HCT116 (cell line): ENCODE measurements around the gene DOHH. TPM values are rescaled to one million over a fixed set of nuclear protein-coding genes. Genes with fewer than 3 reads are reported as not detected.

ENCODE experiments used
- ATAC-seq: fragments of 200-7000 bp; cut with Tn5 transposase; 2 replicates; pipeline ENCODE4 v1.9.1; 2020; ENCODE audit warnings: mild to moderate bottlenecking, moderate library complexity
- BruUV-seq: library from RNA; stranded (reverse); fragments of 400-500 nt; replicated peaks from 2 replicates; lab custom pipeline; 2021; lab: Mats Ljungman, UMichigan
- CTCF ChIA-PET: fragments of 300-600 bp; sonication (Branson Sonifier 250); formaldehyde crosslinking; loops from one replicate; lab custom pipeline; 2021; ENCODE audit warnings: antibody characterized with exemption; lab: Charles Lee
- POLR2A ChIA-PET: fragments of 300-600, 350-600 bp; sonication (Branson Sonifier 250); formaldehyde crosslinking; loops from one replicate; lab custom pipeline; 2021; ENCODE audit warnings: antibody characterized with exemption; lab: Charles Lee
- RAD21 ChIA-PET, 2 experiments: fragments of 300-600 bp; sonication (Branson Sonifier 250); formaldehyde crosslinking; loops; one replicate each; lab custom pipeline; 2023; ENCODE audit warnings: low total read pairs in 2 of 2; ENCODE audit not compliant: uncharacterized antibody in 2 of 2, unreplicated experiment in 2 of 2, low non-redundant PET in 1 of 2; lab: Charles Lee
- DNase-seq: peaks from one replicate; pipeline ENCODE4 v3.0.0-alpha.2; 2010; ENCODE audit warnings: low read depth, low spot score
- H2AFZ ChIP-seq: fragments of 200-600 bp; shearing (Covaris generic), sonication (generic); 2 replicates; pipeline ENCODE4 v1.6.1; 2017; ENCODE audit warnings: low read depth, mixed run types, mixed read lengths, antibody characterized with exemption, low read length; ENCODE audit not compliant: poor library complexity, severe bottlenecking
- H3K27ac ChIP-seq: 2 replicates; pipeline ENCODE4 v1.5.1; 2012; ENCODE audit warnings: low read depth, low read length
- H3K27me3 ChIP-seq: fragments of 200-600 bp; sonication (generic); 2 replicates; pipeline ENCODE4 v1.6.1; 2016; ENCODE audit warnings: mixed run types, low read length, mixed read lengths; ENCODE audit not compliant: insufficient read depth
- H3K36me3 ChIP-seq, 2 experiments: fragments of 200-500 bp in 1 of 2; fragments of 200-600 bp in 1 of 2; sonication (Bioruptor generic) in 1 of 2; sonication (generic) in 1 of 2; 2 replicates each; pipeline versions ENCODE4 v1.5.1 to v1.6.1; 2014 to 2016; ENCODE audit warnings: low read length in 2 of 2, inconsistent platforms in 1 of 2, mixed read lengths in 1 of 2, mixed run types in 1 of 2; ENCODE audit not compliant: insufficient read depth in 2 of 2, control insufficient read depth in 1 of 2
- H3K4me1 ChIP-seq, 2 experiments: fragments of 200-600 bp in 1 of 2; sonication (generic) in 1 of 2; 2 replicates each; pipeline versions ENCODE4 v1.5.1 to v1.6.1; 2012 to 2017; ENCODE audit warnings: low read length in 2 of 2, inconsistent platforms in 1 of 2, mild to moderate bottlenecking in 1 of 2, mixed read lengths in 1 of 2, mixed run types in 1 of 2, moderate library complexity in 1 of 2; ENCODE audit not compliant: insufficient read depth in 2 of 2, control insufficient read depth in 1 of 2
- H3K4me2 ChIP-seq: fragments of 200-600 bp; sonication (generic); 2 replicates; pipeline ENCODE4 v1.6.1; 2017; ENCODE audit warnings: mixed run types, low read length, mixed read lengths
- H3K4me3 ChIP-seq, 2 experiments: fragments of 200-600 bp in 1 of 2; sonication (generic) in 1 of 2; replicated peaks in 1 of 2; 2 replicates each; pipeline ENCODE4 v1.5.1; 2011 to 2016; ENCODE audit warnings: low read length in 2 of 2, control low read depth in 1 of 2, low read depth in 1 of 2, mild to moderate bottlenecking in 1 of 2, mixed read lengths in 1 of 2, mixed run types in 1 of 2
- H3K79me2 ChIP-seq: fragments of 200-600 bp; sonication (generic); 2 replicates; pipeline ENCODE4 v1.6.1; 2017; ENCODE audit warnings: mild to moderate bottlenecking, mixed run types, low read length, moderate library complexity, mixed read lengths; ENCODE audit not compliant: insufficient read depth
- H3K9ac ChIP-seq: fragments of 200-600 bp; sonication (generic); 2 replicates; pipeline ENCODE4 v1.6.1; 2016; ENCODE audit warnings: low read length, mixed read lengths
- H3K9me2 ChIP-seq: fragments of 200-600 bp; sonication (generic), shearing (Covaris generic); 2 replicates; pipeline ENCODE4 v1.6.1; 2017; ENCODE audit warnings: mixed run types, mild to moderate bottlenecking, moderate library complexity; ENCODE audit not compliant: insufficient read depth
- H3K9me3 ChIP-seq, 2 experiments: fragments of 200-500 bp in 1 of 2; fragments of 200-600 bp in 1 of 2; sonication (Bioruptor generic) in 1 of 2; sonication (generic) in 1 of 2; 2 replicates each; pipeline ENCODE4 v1.6.1; 2014 to 2017; ENCODE audit warnings: low read length in 2 of 2, mixed read lengths in 2 of 2, inconsistent platforms in 1 of 2, low read depth in 1 of 2, mild to moderate bottlenecking in 1 of 2, mixed run types in 1 of 2, moderate library complexity in 1 of 2; ENCODE audit not compliant: control insufficient read depth in 1 of 2, insufficient read depth in 1 of 2
- H4K20me1 ChIP-seq: fragments of 200-600 bp; sonication (generic), shearing (Covaris generic); 2 replicates; pipeline ENCODE4 v1.6.1; 2017; ENCODE audit warnings: mixed run types, mild to moderate bottlenecking, moderate library complexity; ENCODE audit not compliant: insufficient read depth
- ATF3 ChIP-seq: IDR thresholded peaks from 2 replicates; pipeline ENCODE4 v1.6.1; 2012
- CBX3 ChIP-seq: IDR thresholded peaks from 2 replicates; pipeline ENCODE4 v1.6.1; 2012; ENCODE audit warnings: low read depth
- CTCF ChIP-seq, 3 experiments: fragments of 200-600 bp in 1 of 3; sonication (generic) in 1 of 3; IDR thresholded peaks in 2 of 3; conservative IDR thresholded peaks in 1 of 3; 2 replicates each; pipeline ENCODE4 v1.5.1; 2012 to 2017; ENCODE audit warnings: low read depth in 2 of 3, low read length in 2 of 3, antibody characterized with exemption in 1 of 3, borderline replicate concordance in 1 of 3, control low read depth in 1 of 3, mild to moderate bottlenecking in 1 of 3, mixed read lengths in 1 of 3, mixed run types in 1 of 3, moderate library complexity in 1 of 3; ENCODE audit not compliant: insufficient read depth in 1 of 3
- ELF1 ChIP-seq: IDR thresholded peaks from 2 replicates; pipeline ENCODE4 v1.6.1; 2012; ENCODE audit warnings: low read depth, borderline replicate concordance
- EZH2phosphoT487 ChIP-seq: fragments of 200-600 bp; IDR thresholded peaks from 2 replicates; pipeline ENCODE4 v1.6.1; 2018; ENCODE audit warnings: antibody characterized with exemption, borderline replicate concordance
- FOSL1 ChIP-seq: IDR thresholded peaks from 2 replicates; pipeline ENCODE4 v1.6.1; 2012; ENCODE audit warnings: low read depth
- POLR2A ChIP-seq: IDR thresholded peaks from 2 replicates; pipeline ENCODE4 v1.7.0; 2011; ENCODE audit warnings: borderline replicate concordance; ENCODE audit not compliant: insufficient read depth, insufficient read length; ENCODE audit errors: extremely low read depth
- POLR2AphosphoS5 ChIP-seq: IDR thresholded peaks from 2 replicates; pipeline ENCODE4 v1.6.1; 2011; ENCODE audit warnings: mild to moderate bottlenecking, low read depth, low read length, moderate library complexity
- REST ChIP-seq: IDR thresholded peaks from 2 replicates; pipeline ENCODE4 v1.6.1; 2012; ENCODE audit warnings: low read depth
- SIN3A ChIP-seq: IDR thresholded peaks from 2 replicates; pipeline ENCODE4 v1.6.1; 2012; ENCODE audit warnings: low read depth
- SP1 ChIP-seq: IDR thresholded peaks from 2 replicates; pipeline ENCODE4 v1.6.1; 2012; ENCODE audit warnings: low read depth
- YY1 ChIP-seq: IDR thresholded peaks from 2 replicates; pipeline ENCODE4 v1.6.1; 2011; ENCODE audit warnings: low read length, low read depth, moderate library complexity, mild to moderate bottlenecking; ENCODE audit not compliant: insufficient replicate concordance; ENCODE audit errors: extremely low read depth
- intact Hi-C: fragments of 100-400 bp; cut with micrococcal nuclease; formaldehyde crosslinking; loops from 2 replicates; pipeline ENCODE4 v1.10.0; 2022
- total RNA-seq: library from RNA; stranded (reverse); gene quantifications from one replicate; pipeline ENCODE4 v1.2.1, GENCODE V29; 2021; ENCODE audit not compliant: unreplicated experiment

The DOHH gene
- total RNA-seq, 1 experiment from 2014 or later: 20.9 TPM

- Histone ChIP-seq H3K4me2 (no peak overlapping the region), H3K9me2 (no peaks in the 10 kb centered on the region), H4K20me1 (no peaks in the 10 kb centered on the region), H2AFZ (no peak overlapping the region), H3K4me3 (no peak overlapping the region), H3K27ac (no peak overlapping the region), H3K36me3 (no peaks in the 10 kb centered on the region), H3K9ac (no peak overlapping the region), H3K4me1 (no peaks in the 10 kb centered on the region), H3K27me3 (peaks cover 5% of the 10 kb centered on the region; the same call in 1 of the 2 replicates), H3K79me2 (no peaks in the 10 kb centered on the region), H3K9me3 (no peaks in the 10 kb centered on the region; a peak in 1 of 4 replicates)
- ChIA-PET POLR2A (interaction anchor here (0.6 kb wide), 1 partner anchor 92 kb away, joined by 3 read pairs; no protein-coding TSS in a partner anchor), CTCF (interaction anchor here (1.1 to 3.0 kb wide), 4 partner anchors 23 to 165 kb away, joined by 4 to 18 read pairs (median 6); no protein-coding TSS in a partner anchor), RAD21 (no interaction called here)
- intact Hi-C loops: no loop called here
- TF ChIP-seq POLR2AphosphoS5: peak; percentile 32
- no peak for TF ChIP-seq SP1
- TF ChIP-seq POLR2A: no peak
- TF ChIP-seq SIN3A: no peak
- TF ChIP-seq YY1: no peak
- no peak for TF ChIP-seq FOSL1
- no peak for TF ChIP-seq CBX3
- TF ChIP-seq ATF3: no peak
- no peak for TF ChIP-seq ELF1
- no peak for TF ChIP-seq REST
- TF ChIP-seq CTCF (IDR thresholded peaks at IDR 0.05 in 2 of 3, conservative IDR thresholded peaks at IDR 0.05 in 1 of 3; ENCODE audit: borderline replicate concordance in 1 of 3, insufficient read depth in 1 of 3, low read depth in 2 of 3, low read length in 2 of 3): peak in 1 of 3 experiments; percentile 14; a peak in 1 of 6 replicates
- no peak for TF ChIP-seq EZH2phosphoT487
- DNase-seq: no peak
- no TSS peak for BruUV-seq
- ATAC-seq: 0 out of 2 replicates have a peak, but pooled peaks have one; percentile 20
Observed at GRCh38 chr19:3469638-3470499, 30.6 kb downstream of the DOHH start.
